SK-N-SH treated with all-trans-retinoic acid at 6 μM for 48 hours (cell line): ENCODE data around the gene CDK14.

ENCODE experiments used
- ATAC-seq: fragments of 200-7000 bp; cut with Tn5 transposase; 3 replicates; pipeline ENCODE4 v1.9.1; 2020; ENCODE audit warnings: mild to moderate bottlenecking, moderate library complexity
- ARNTL ChIP-seq: fragments of 450-650 bp; formaldehyde crosslinking; IDR thresholded peaks from 2 replicates; pipeline ENCODE4 v1.5.0; 2020; ENCODE audit warnings: low read depth, mild to moderate bottlenecking, moderate library complexity, borderline replicate concordance
- CREB5 ChIP-seq: fragments of 250-450 bp; sonication (Bioruptor Pico); IDR thresholded peaks from 2 replicates; pipeline ENCODE4 v1.5.1; 2020; ENCODE audit warnings: low read depth, mild to moderate bottlenecking, moderate library complexity
- CSDC2 ChIP-seq: fragments of 250-450 bp; sonication (Bioruptor Pico); IDR thresholded peaks from 2 replicates; pipeline ENCODE4 v1.5.0; 2020; ENCODE audit warnings: mild to moderate bottlenecking, moderate library complexity
- CSRNP3 ChIP-seq: fragments of 250-450 bp; sonication (Bioruptor Pico); IDR thresholded peaks from 2 replicates; pipeline ENCODE4 v1.5.1; 2021; ENCODE audit warnings: mild to moderate bottlenecking, moderate library complexity
- GLIS3 ChIP-seq: fragments of 250-450 bp; sonication (Bioruptor Pico); IDR thresholded peaks from 2 replicates; pipeline ENCODE4 v1.5.0; 2020; ENCODE audit warnings: mild to moderate bottlenecking, moderate library complexity
- ISL1 ChIP-seq: fragments of 250-450 bp; sonication (Bioruptor Pico); IDR thresholded peaks from 2 replicates; pipeline ENCODE4 v2.1.2; 2022; ENCODE audit warnings: mild to moderate bottlenecking, moderate library complexity
- OSR1 ChIP-seq: fragments of 250-450 bp; sonication (Bioruptor Pico); IDR thresholded peaks from 2 replicates; pipeline ENCODE4 v1.8.0; 2022; ENCODE audit warnings: moderate library complexity, mild to moderate bottlenecking, inconsistent platforms
- PATZ1 ChIP-seq: fragments of 250-450 bp; sonication (Bioruptor Pico); IDR thresholded peaks from 2 replicates; pipeline ENCODE4 v1.8.0; 2020; ENCODE audit warnings: mild to moderate bottlenecking, moderate library complexity, borderline replicate concordance
- POU6F1 ChIP-seq: fragments of 250-450 bp; sonication (Bioruptor Pico); IDR thresholded peaks from 2 replicates; pipeline ENCODE4 v1.8.0; 2021; ENCODE audit warnings: low read depth, mild to moderate bottlenecking, moderate library complexity, borderline replicate concordance
- PPARA ChIP-seq: fragments of 250-450 bp; sonication (Bioruptor Pico); IDR thresholded peaks from 2 replicates; pipeline ENCODE4 v1.5.0; 2020; ENCODE audit warnings: mild to moderate bottlenecking, borderline replicate concordance
- RARB ChIP-seq: fragments of 250-450 bp; sonication (Bioruptor Pico); IDR thresholded peaks from 2 replicates; pipeline ENCODE4 v1.8.0; 2021; ENCODE audit warnings: mild to moderate bottlenecking, moderate library complexity
- SNAI2 ChIP-seq: fragments of 250-450 bp; sonication (Bioruptor Pico); IDR thresholded peaks from 2 replicates; pipeline ENCODE4 v1.5.0; 2020; ENCODE audit warnings: mild to moderate bottlenecking, moderate library complexity
- TCF4 ChIP-seq: fragments of 250-450 bp; sonication (Bioruptor Pico); IDR thresholded peaks from 2 replicates; pipeline ENCODE4 v1.8.0; 2021; ENCODE audit warnings: mild to moderate bottlenecking, moderate library complexity, borderline replicate concordance
- TOX ChIP-seq: fragments of 250-450 bp; sonication (Bioruptor Pico); IDR thresholded peaks from 2 replicates; pipeline ENCODE4 v1.8.0; 2021; ENCODE audit warnings: mild to moderate bottlenecking, moderate library complexity, borderline replicate concordance
- TSHZ2 ChIP-seq: fragments of 250-450 bp; sonication (Bioruptor Pico); IDR thresholded peaks from 2 replicates; pipeline ENCODE4 v1.5.0; 2020; ENCODE audit warnings: mild to moderate bottlenecking, moderate library complexity
- ZFP3 ChIP-seq: fragments of 250-450 bp; sonication (Bioruptor Pico); IDR thresholded peaks from 2 replicates; pipeline ENCODE4 v1.5.0; 2020; ENCODE audit warnings: mild to moderate bottlenecking, moderate library complexity
- ZFP30 ChIP-seq: fragments of 450-650 bp; formaldehyde crosslinking; IDR thresholded peaks from 2 replicates; pipeline ENCODE4 v1.5.0; 2022; ENCODE audit warnings: mild to moderate bottlenecking, moderate library complexity
- ZNF70 ChIP-seq: fragments of 450-650 bp; formaldehyde crosslinking; IDR thresholded peaks from 2 replicates; pipeline ENCODE4 v1.5.0; 2020; ENCODE audit warnings: mild to moderate bottlenecking, moderate library complexity
- ZNF8 ChIP-seq: fragments of 450-650 bp; formaldehyde crosslinking; IDR thresholded peaks from 2 replicates; pipeline ENCODE4 v1.5.0; 2020; ENCODE audit warnings: mild to moderate bottlenecking, moderate library complexity

CDK14 gene

GRCh38 chr7:90552521-90552920 is 43.6 kb upstream of the CDK14 start (continued):
- TF ChIP-seq CREB5 (CRISPR knock-in tag) (no peak), TOX (CRISPR knock-in tag) (no peak), CSRNP3 (CRISPR knock-in tag) (no peak)

GRCh38 chr7:90560730-90561129 is 35.4 kb upstream of the CDK14 start:
- no peak for TF ChIP-seq TOX (CRISPR knock-in tag)
- no peak for TF ChIP-seq ZFP30 (CRISPR knock-in tag)
- no peak for TF ChIP-seq ZNF8 (CRISPR knock-in tag)
- TF ChIP-seq ISL1 (CRISPR knock-in tag) = no peak
- TF ChIP-seq OSR1 = no peak
- no peak for TF ChIP-seq CREB5 (CRISPR knock-in tag)
- no peak for TF ChIP-seq POU6F1 (CRISPR knock-in tag)
- TF ChIP-seq PATZ1 (CRISPR knock-in tag) = no peak
- TF ChIP-seq CSDC2 = no peak
- TF ChIP-seq GLIS3 = no peak
- TF ChIP-seq TSHZ2 = no peak
- TF ChIP-seq SNAI2 (CRISPR knock-in tag) = no peak
- no peak for TF ChIP-seq CSRNP3 (CRISPR knock-in tag)
- no peak for TF ChIP-seq PPARA (CRISPR knock-in tag)
- no peak for TF ChIP-seq TCF4 (CRISPR knock-in tag)
- TF ChIP-seq ARNTL (CRISPR knock-in tag) = no peak
- no peak for TF ChIP-seq ZFP3 (CRISPR knock-in tag)
- TF ChIP-seq ZNF70 (CRISPR knock-in tag) = no peak
- no peak for TF ChIP-seq RARB (CRISPR knock-in tag)
- ATAC-seq = no peak
